GM19043 (cell line): ENCODE results near the gene LRRC19.
A peak's percentile ranks its signal among the peaks of the same experiment; 100 is the strongest.

Experiments used
- ATAC-seq: cut with Tn5 transposase; IDR thresholded peaks from one replicate; pipeline ENCODE4 v1.9.1; 2021; ENCODE audit warnings: low read depth; ENCODE audit not compliant: unreplicated experiment

Gene LRRC19

DNA sequence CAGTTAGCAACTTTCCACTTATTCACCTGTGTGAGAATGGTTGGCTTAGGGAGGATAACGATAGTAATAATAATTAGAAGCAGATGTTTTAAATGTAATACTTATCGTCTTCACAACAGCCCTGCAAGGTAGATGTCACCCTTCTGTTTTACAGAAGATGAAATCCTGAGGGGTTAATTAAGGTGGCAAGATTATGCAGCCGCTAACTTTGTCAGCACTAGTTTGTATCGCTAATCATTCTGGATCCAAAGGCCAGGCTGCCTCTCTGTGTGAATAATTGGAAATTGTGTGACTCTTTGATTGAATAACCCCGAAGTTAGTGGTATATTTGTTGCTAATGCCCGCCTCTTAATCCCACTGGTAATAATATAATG, 48.6 kb downstream of the LRRC19 start:
- no peak for ATAC-seq

DNA sequence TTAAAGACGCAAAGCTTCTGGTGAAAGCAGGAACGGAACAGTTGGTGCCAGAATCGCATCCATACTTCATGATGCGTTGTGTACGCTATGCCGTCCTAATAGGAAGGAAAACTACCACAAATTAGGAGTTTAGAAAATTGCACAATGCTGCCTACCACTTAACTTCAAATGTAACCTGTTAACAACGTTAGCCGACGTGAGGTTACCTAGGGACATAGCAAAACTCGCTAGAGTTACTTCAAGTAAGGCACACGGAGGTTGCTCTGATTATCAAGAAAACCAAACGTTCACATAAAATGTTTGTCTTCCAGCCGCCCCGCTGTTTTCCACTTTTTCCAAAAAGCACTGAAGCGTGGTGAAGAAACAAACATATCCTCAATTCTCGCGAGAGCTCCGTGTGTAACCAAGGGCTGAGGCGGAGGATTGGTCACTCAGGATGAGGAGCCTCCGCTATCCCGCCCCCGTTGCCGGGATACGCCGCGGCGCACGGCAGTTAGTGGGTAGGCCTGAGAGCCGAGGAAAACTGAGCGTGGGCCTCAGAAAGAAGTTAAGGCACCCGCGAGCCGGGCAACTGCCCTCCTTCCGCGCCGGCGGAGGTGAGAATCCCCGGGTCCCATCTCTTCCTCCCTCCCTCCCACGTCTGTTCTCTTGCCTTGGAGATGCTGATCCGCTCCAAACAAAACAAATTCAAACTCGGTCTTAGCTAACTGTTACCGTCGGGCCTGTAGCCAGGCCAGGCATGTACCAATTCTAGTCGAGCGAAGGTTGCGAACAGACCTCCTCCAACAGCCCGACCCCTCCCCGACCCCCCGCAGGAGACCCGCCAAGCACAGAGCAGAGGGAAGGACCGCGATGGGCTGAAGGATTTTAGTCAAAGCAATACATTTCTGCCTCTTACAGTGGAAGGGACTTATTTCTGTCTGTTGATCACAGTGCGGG, 49.3 kb downstream of the LRRC19 start, which contains the start of gene IFT74:
Gene IFT74 (plus strand): TSS at position 492 of the 939 bp plus-strand sequence. CDS start 5,556 bp downstream, outside the sequence.
- peak; percentile 96 for ATAC-seq

DNA sequence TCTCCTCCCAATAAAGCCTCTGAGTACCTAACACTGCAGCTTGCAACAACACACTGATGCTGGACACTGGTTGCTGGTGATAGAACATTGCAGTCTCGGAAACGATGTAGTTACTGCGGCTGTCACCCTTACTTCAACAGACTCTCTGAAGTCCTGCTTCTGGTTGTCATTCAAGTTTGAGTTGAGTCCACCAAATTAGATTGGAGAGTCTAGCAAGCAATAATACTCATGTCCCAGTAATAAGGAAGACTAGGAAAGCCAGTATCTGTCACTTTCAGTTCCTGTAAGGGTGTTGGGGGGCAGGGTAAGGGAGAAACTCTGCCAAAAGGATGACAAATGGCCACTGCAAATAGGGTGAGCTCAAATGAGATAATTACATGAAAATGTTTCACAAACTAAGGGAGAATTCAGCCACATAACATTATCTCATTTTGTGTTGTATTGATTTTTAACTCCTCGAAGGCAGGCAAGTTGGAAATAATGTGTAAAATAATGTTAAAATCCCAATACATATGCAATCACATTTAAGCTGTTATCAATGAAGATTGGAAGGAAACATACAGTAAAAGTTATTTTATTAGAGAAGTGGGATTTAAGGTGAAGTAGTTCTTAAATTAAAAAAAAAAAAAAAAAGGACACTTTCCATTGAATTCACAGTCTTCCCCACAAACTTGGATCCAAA, 50.1 kb downstream of the LRRC19 start:
- ATAC-seq = peak; percentile 31

DNA sequence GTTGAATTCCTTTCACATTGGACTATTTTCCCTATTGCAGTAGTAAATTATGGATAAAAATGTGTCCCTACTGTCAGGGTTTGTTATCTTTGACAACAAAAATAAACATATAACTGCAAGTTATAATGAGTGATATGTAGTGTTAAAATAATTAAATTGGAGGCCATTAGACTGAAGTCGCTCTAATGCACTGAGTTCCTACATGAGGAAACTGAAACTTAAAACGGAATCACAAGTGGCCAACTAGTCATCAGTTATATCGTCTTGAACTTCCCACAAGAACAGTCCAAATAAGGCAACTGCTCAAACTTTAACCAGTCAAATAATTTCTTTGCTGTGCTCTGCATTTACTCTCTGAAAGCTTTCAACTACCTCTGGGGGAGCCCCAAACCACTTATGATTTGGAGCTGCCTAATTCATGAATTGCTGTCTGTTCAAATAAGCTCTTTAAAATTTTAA, 51.4 kb downstream of the LRRC19 start:
- no peak for ATAC-seq

DNA sequence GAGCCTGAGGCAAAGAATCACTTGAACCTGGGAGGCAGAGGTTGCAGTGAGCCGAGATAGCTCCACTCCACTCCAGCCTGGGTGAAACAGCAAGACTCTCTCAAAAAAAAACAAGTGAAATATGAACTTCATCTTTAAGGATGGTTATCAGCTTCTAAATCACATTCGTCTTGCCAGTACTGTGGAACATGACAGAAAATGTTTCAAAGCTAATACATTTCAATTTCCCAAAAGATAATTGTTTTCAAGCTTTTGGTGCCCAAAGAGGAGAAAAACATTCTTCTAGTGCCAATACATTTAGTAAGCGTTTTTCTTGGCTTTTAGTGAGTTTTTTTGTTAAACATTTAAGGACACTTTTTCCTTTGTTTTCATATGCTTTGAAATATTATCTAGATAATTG, 53.7 kb downstream of the LRRC19 start:
- ATAC-seq = no peak

DNA sequence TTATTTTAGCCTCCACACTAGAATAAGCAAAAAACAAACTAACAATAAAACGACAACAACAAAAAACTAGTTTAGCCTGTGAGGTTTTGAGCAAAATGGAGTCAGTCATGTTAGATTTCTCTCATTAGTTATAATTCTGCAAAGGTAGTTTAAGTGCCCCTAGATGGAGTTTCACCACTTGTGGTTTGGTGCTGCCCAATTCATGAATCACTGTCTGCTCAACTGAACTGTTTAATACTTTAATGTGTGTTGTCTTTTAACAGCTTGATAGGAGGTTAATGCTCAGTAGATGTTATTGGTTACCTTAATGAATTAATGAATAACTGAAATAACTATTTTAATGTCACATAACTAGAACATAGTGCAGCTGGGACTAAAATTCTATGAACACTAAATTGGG, 55.0 kb downstream of the LRRC19 start:
- no peak for ATAC-seq

DNA sequence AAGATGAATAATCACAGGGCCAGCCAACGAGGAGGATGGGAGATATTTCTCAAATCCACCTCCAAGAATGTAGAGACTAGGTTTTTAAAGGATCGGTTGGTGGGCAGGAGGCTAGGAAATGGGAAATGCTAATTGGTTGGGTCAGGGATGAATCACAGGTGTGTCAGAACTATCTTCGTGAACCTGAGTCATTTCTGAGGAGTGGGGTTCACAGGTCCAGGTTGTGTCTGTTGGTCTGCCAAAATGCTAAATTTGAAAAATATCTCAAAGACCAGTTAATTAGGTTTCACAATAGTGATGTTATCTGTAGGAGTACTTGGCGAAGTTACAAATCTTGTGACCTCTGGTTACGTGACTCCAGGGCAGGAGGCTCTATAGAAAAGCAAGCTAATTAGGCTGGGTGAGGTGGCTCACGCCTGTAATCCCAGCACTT, 55.8 kb downstream of the LRRC19 start:
- no peak for ATAC-seq

DNA sequence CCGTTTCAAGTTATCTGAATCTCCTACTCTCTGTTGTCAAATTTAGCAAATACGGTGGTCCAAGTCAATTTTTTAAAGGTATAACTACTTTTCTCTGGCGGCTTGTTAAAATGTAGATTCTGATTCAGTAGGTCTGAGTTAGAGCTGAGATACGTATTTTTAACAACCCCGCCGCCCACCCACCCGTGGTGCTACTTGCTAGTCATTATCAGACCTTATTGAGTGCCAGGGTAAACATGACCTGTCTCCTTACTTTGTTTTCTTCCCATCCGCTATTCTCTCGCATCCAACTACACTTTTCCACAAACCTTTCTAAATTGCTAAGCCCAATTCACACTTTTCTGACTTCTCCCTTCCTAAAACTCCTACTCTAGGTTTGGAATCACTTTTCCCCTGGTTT, 57.7 kb downstream of the LRRC19 start:
- ATAC-seq = no peak

DNA sequence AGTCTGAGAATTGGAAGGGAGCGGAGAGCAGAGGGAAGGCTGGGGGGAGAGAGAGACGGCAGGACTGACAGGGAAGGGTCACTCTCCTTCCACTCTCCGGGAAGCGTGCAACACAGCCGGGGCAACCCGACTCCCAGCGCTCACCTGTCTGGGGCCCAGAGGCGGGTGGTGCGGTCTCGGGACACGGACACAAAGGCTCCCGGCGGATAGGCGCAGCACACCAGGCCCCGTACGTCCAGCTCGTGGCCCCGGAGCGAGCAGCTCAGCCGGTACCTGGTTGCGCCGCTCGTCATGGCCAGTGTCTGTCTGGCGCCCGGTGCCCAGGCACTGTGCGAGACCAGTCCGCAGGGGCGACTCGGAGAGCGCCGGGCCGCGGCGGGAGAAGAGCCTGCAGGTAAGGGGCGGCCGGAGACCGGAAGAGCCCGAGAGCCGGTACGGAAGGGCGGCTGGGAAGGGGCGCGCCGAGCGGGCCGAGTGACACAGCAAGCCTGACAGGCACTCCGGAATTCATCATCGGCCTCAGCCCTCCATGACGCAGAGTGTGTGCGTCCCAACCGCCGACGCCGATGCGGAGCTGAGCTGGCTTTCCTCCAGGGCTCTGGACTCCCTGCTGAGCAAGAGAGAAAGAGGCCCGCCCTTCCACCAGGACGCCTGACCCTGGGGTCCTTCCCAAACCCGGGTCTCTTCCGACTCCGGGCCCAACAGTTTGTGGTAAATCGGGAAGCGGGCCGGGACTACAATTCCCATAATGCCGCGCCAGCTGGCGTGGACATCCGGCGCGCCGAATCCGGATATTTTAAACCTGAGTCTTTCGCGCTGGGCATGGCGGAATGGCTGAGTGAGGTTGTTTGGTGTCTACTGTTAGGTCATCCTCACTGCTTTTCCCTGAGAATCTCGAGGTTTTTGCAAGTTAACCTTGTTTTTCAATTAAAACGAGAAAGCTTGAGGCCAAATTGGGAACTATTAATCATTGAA, 58.4 kb downstream of the LRRC19 start, which contains the start of gene PLAA:
Gene PLAA (minus strand): TSS at position 490 of the 975 bp plus-strand sequence. CDS start 197 bp downstream, at position 293.
- ATAC-seq = peak; percentile 99

DNA sequence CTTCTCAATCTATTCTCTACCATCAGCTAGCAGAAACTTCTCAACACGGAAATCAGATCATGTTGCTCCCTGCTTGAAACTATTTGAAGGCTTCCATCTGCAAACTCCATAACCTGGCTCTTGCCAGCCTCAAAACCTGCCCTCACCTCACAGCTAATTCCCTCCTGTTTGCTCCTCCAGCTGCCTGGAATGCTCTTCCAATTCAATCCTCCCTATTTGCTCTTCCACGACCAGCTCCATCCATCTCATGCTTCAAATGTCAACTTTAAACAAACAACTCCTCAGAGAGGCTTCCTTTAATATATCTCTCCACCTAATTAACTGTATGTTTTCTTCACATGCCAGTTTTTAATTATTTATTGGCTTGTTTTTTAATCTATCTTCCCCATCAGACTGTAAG, 59.9 kb downstream of the LRRC19 start:
- ATAC-seq = no peak
